ENCODE measurements around the gene SGPL1.

DNA sequence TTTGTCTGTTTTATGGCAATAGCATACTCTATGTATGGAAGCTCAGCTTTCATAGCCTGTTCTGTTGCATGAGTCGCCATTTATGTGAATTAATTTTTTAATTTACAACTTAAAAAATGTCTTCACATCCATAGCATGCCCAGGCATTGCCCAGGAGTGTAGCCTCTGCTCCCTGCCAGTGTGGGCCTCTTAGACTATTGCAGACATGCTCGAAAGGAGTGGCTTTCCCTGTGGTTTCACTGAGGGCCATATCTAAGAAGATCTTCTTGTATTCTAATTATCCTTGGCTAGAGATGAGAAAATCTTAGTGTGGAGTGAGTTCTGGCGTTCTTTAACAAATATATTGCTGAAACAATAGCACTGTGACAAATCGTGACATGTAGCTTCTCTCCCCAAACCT lies 37.3 kb downstream of the SGPL1 start:
- no peak for TF ChIP-seq POLR2A (IDR thresholded peaks at IDR 0.05)
- TF ChIP-seq, protein P1, sequence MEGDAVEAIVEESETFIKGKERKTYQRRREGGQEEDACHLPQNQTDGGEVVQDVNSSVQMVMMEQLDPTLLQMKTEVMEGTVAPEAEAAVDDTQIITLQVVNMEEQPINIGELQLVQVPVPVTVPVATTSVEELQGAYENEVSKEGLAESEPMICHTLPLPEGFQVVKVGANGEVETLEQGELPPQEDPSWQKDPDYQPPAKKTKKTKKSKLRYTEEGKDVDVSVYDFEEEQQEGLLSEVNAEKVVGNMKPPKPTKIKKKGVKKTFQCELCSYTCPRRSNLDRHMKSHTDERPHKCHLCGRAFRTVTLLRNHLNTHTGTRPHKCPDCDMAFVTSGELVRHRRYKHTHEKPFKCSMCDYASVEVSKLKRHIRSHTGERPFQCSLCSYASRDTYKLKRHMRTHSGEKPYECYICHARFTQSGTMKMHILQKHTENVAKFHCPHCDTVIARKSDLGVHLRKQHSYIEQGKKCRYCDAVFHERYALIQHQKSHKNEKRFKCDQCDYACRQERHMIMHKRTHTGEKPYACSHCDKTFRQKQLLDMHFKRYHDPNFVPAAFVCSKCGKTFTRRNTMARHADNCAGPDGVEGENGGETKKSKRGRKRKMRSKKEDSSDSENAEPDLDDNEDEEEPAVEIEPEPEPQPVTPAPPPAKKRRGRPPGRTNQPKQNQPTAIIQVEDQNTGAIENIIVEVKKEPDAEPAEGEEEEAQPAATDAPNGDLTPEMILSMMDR (IDR thresholded peaks at IDR 0.05), result no peak

Data from vagina (tissue), 2 donors.